Measurements from ENCODE around the gene CEP128. TPM values are rescaled to one million over a fixed set of nuclear protein-coding genes. Genes with fewer than 3 reads are reported as not detected.

The CEP128 gene
- total RNA-seq, 2 experiments from 2014 or later: 12.3 to 13.0 TPM

- ChIA-PET POLR2A (no interaction called here), CTCF (no interaction called here)
- TF ChIP-seq CTCF (IDR thresholded peaks at IDR 0.05): no peak
Observed at GRCh38 chr14:80465546-80466220, 475.9 kb downstream of the CEP128 start.

GRCh38 chr14:80464531-80465149 is 476.9 kb downstream of the CEP128 start:
- no peak overlapping the region for H3K27ac Mint-ChIP-seq
- ChIA-PET POLR2A (no interaction called here), CTCF (no interaction called here)
- Histone ChIP-seq H3K4me3 (ENCODE audit: low read length) (no peak overlapping the region), H3K27me3 (ENCODE audit: control insufficient read depth in 1 of 2, insufficient read depth in 2 of 2, low read length in 2 of 2) (no peaks in the 10 kb centered on the region), H3K9me3 (ENCODE audit: control insufficient read depth in 1 of 2, insufficient read depth in 1 of 2, low read length in 2 of 2) (no peaks in the 10 kb centered on the region), H3K4me1 (ENCODE audit: insufficient read depth, low read length) (no peaks in the 10 kb centered on the region), H3K27ac (ENCODE audit: low read depth in 1 of 2, low read length in 2 of 2) (no peak overlapping the region), H3K36me3 (ENCODE audit: insufficient read depth, low read length) (no peaks in the 10 kb centered on the region)
- no peaks in the 10 kb centered on the region for H3K36me3 Mint-ChIP-seq (ENCODE audit: low read depth)
- H3K27me3 Mint-ChIP-seq: no peaks in the 10 kb centered on the region
- DNase-seq: no peak
- no peak for TF ChIP-seq CTCF (IDR thresholded peaks at IDR 0.05)
- no peak overlapping the region for H3K4me3 Mint-ChIP-seq
- H3K9me3 Mint-ChIP-seq: peaks cover 6% of the 10 kb centered on the region
- intact Hi-C loops (cut with DNase I, micrococcal nuclease): no loop called here
- H3K4me1 Mint-ChIP-seq (ENCODE audit: low read depth): no peaks in the 10 kb centered on the region
- ATAC-seq (ENCODE audit: poor library complexity): no peak

More at GRCh38 chr14:80465546-80466220, 475.9 kb downstream of the CEP128 start:
- H3K9me3 Mint-ChIP-seq: peaks cover 6% of the 10 kb centered on the region
- H3K9me3 ChIP-seq (ENCODE audit: control insufficient read depth in 1 of 2, insufficient read depth in 1 of 2, low read length in 2 of 2): no peaks in the 10 kb centered on the region
- H3K4me1 Mint-ChIP-seq (ENCODE audit: low read depth): no peaks in the 10 kb centered on the region
- no peaks in the 10 kb centered on the region for H3K36me3 Mint-ChIP-seq (ENCODE audit: low read depth)
- H3K27me3 ChIP-seq (ENCODE audit: control insufficient read depth in 1 of 2, insufficient read depth in 2 of 2, low read length in 2 of 2): no peaks in the 10 kb centered on the region
- ATAC-seq (ENCODE audit: poor library complexity): no peak
- H3K4me3 ChIP-seq (ENCODE audit: low read length): no peak overlapping the region
- no peak overlapping the region for H3K4me3 Mint-ChIP-seq
- H3K4me1 ChIP-seq (ENCODE audit: insufficient read depth, low read length): no peaks in the 10 kb centered on the region
- H3K27ac ChIP-seq (ENCODE audit: low read depth in 1 of 2, low read length in 2 of 2): no peak overlapping the region
- no peak for DNase-seq
- intact Hi-C loops (cut with DNase I, micrococcal nuclease): no loop called here
- H3K27me3 Mint-ChIP-seq: no peaks in the 10 kb centered on the region
- no peaks in the 10 kb centered on the region for H3K36me3 ChIP-seq (ENCODE audit: insufficient read depth, low read length)
- no peak overlapping the region for H3K27ac Mint-ChIP-seq

GRCh38 chr14:80456209-80456608 is 485.3 kb downstream of the CEP128 start:
- ATAC-seq (ENCODE audit: poor library complexity): no peak
- Histone ChIP-seq H3K27ac (ENCODE audit: low read depth in 1 of 2, low read length in 2 of 2) (no peak overlapping the region), H3K4me3 (ENCODE audit: low read length) (no peak overlapping the region), H3K4me1 (ENCODE audit: insufficient read depth, low read length) (no peaks in the 10 kb centered on the region), H3K9me3 (ENCODE audit: control insufficient read depth in 1 of 2, insufficient read depth in 1 of 2, low read length in 2 of 2) (no peaks in the 10 kb centered on the region), H3K27me3 (ENCODE audit: control insufficient read depth in 1 of 2, insufficient read depth in 2 of 2, low read length in 2 of 2) (no peaks in the 10 kb centered on the region), H3K36me3 (ENCODE audit: insufficient read depth, low read length) (no peaks in the 10 kb centered on the region)
- H3K4me1 Mint-ChIP-seq (ENCODE audit: low read depth): no peaks in the 10 kb centered on the region
- ChIA-PET CTCF (no interaction called here), POLR2A (no interaction called here)
- no peak overlapping the region for H3K27ac Mint-ChIP-seq
- intact Hi-C loops (cut with DNase I, micrococcal nuclease): no loop called here
- no peak for DNase-seq
- peaks cover 2% of the 10 kb centered on the region for H3K9me3 Mint-ChIP-seq
- H3K4me3 Mint-ChIP-seq: no peak overlapping the region
- TF ChIP-seq CTCF (IDR thresholded peaks at IDR 0.05): no peak
- H3K36me3 Mint-ChIP-seq (ENCODE audit: low read depth): no peaks in the 10 kb centered on the region
- no peaks in the 10 kb centered on the region for H3K27me3 Mint-ChIP-seq
